Central memory CD8-positive, alpha-beta T cell (primary cell): ENCODE measurements around the gene POLR3F.

ENCODE experiments used
- ATAC-seq: fragments of 150-1000 bp; cut with Tn5 transposase; replicated peaks from 2 replicates; pipeline ENCODE4 v1.10.0; 2022; ENCODE audit warnings: mild to moderate bottlenecking, moderate FRiP score, moderate number of reproducible peaks; ENCODE audit not compliant: poor library complexity, severe bottlenecking; ENCODE audit errors: extremely low read depth
- DNase-seq, 2 donors: peaks; one replicate each; pipeline ENCODE4 v3.0.0; 2021; ENCODE audit warnings: low spot score in 2 of 2
- H3K27ac Mint-ChIP-seq: one replicate; pipeline ENCODE4 v1.8.0; 2022; ENCODE audit warnings: low read depth, mild to moderate bottlenecking, moderate library complexity, mixed read lengths
- H3K27me3 Mint-ChIP-seq: one replicate; pipeline ENCODE4 v1.8.0; 2022; ENCODE audit warnings: mixed read lengths
- H3K36me3 Mint-ChIP-seq: one replicate; pipeline ENCODE4 v1.8.0; 2022; ENCODE audit warnings: mild to moderate bottlenecking, moderate library complexity, mixed read lengths; ENCODE audit not compliant: insufficient read depth
- H3K4me1 Mint-ChIP-seq: one replicate; pipeline ENCODE4 v1.8.0; 2022; ENCODE audit warnings: mixed read lengths
- H3K4me3 Mint-ChIP-seq: one replicate; pipeline ENCODE4 v1.8.0; 2022; ENCODE audit warnings: mild to moderate bottlenecking, moderate library complexity, mixed read lengths
- H3K9me3 Mint-ChIP-seq: one replicate; pipeline ENCODE4 v1.8.0; 2022; ENCODE audit warnings: mixed read lengths

POLR3F gene, protein sequence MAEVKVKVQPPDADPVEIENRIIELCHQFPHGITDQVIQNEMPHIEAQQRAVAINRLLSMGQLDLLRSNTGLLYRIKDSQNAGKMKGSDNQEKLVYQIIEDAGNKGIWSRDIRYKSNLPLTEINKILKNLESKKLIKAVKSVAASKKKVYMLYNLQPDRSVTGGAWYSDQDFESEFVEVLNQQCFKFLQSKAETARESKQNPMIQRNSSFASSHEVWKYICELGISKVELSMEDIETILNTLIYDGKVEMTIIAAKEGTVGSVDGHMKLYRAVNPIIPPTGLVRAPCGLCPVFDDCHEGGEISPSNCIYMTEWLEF

DNA sequence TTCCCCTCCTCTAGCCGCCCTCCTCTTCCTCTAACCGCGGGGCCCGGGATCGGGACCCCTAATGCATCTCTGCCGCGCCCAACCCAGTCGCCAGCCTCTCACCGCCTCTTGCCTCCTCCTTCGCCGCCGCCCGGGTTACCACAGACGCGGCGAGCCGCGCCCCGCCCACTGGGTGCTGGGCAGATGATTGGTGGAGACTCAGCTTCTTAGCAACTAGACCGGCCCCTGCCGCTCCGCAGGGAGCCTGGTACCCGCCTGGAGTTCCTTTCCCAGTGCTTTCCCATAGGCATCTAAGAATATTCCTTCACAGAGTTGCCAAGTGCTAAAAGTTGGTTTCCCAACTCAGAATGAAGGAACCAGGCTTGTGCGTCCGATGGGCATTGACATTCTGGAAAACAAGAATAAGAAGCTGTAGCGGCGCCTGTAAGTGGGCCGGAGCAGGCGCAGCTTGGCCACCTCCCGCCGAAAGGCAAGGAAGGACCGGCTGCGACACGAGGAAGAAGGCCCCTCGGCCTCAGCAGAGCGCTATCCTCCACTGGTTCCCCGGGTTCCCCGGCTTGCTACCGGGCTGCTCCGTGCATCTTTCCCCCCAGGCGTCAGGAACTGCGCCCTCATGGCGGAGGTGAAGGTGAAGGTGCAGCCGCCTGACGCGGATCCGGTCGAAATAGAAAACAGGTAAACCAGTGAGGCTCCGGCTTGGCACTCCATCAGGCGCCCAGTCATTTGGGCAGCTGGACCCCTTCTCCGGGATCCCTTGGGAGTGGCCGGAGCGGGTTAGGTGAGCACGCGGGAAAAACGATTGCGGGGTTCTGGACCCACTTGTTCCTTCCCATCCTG, at the start of gene POLR3F, which contains the start of gene DZANK1:
POLR3F (plus strand) TSS at position 497 of the 837 bp plus-strand sequence; CDS start at position 614, 117 bp downstream.
DZANK1 (minus strand) TSS at position 137 of the 837 bp plus-strand sequence. CDS start 1,672 bp downstream, outside the sequence.
- peak; percentile 95 for ATAC-seq
- peak within 1 kb of the TSS; percentile 98 for H3K4me3 Mint-ChIP-seq
- H3K27ac Mint-ChIP-seq: peak within 1 kb of the TSS; percentile 96
- no peaks in the 10 kb centered on the region for H3K9me3 Mint-ChIP-seq
- peak; percentile 84 to 88 for DNase-seq
- peaks cover 28% of the 10 kb centered on the region for H3K4me1 Mint-ChIP-seq
- peaks cover 16% of the 10 kb centered on the region for H3K36me3 Mint-ChIP-seq
- H3K27me3 Mint-ChIP-seq: no peaks in the 10 kb centered on the region

DNA sequence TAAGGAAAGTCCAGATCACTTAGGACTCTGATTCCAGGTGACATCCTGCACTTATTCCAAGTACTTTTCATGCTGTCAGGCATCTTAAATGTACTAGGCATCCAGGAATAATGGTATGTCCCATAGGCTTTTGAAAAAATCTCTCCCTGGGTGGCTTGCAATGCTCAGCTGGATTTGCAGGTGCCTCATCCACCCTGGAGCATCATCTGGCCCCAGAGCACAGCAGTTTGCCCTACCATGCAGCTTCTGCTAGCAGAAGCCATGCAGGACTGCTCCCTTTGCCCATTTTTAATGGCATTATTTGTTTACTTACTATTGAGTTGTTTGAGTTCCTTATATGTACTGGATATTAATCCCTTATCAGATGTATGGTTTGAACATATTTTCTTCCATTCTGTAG, 45.6 kb upstream of the POLR3F start:
- no peak overlapping the region for H3K27ac Mint-ChIP-seq
- H3K9me3 Mint-ChIP-seq: no peaks in the 10 kb centered on the region
- no peaks in the 10 kb centered on the region for H3K27me3 Mint-ChIP-seq
- no peaks in the 10 kb centered on the region for H3K36me3 Mint-ChIP-seq
- no peaks in the 10 kb centered on the region for H3K4me1 Mint-ChIP-seq
- ATAC-seq (no peak), DNase-seq (no peak)
- no peak overlapping the region for H3K4me3 Mint-ChIP-seq

DNA sequence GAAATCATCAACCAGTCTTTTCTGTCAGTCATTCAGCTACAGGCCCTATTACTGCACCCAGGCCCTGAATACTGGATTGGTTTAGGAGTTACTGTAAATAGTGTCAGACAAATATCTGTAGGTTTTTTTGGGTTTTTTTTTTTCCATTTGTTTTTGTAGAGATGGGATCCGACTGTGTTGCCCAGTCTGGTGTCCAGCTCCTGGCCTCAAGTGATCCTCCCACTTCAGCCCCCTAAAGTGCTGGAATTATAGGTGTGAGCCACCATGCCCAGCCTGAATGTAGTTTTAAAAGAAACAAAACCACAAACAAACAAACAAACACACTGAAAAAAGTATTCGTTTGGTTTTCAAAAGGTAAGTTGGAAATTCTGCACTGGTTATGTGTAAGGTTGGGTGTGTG, 40.0 kb upstream of the POLR3F start:
- Mint-ChIP-seq H3K27me3 (no peaks in the 10 kb centered on the region), H3K4me1 (no peaks in the 10 kb centered on the region), H3K27ac (no peak overlapping the region), H3K36me3 (no peaks in the 10 kb centered on the region), H3K4me3 (no peak overlapping the region), H3K9me3 (no peaks in the 10 kb centered on the region)
- DNase-seq (no peak), ATAC-seq (no peak)

DNA sequence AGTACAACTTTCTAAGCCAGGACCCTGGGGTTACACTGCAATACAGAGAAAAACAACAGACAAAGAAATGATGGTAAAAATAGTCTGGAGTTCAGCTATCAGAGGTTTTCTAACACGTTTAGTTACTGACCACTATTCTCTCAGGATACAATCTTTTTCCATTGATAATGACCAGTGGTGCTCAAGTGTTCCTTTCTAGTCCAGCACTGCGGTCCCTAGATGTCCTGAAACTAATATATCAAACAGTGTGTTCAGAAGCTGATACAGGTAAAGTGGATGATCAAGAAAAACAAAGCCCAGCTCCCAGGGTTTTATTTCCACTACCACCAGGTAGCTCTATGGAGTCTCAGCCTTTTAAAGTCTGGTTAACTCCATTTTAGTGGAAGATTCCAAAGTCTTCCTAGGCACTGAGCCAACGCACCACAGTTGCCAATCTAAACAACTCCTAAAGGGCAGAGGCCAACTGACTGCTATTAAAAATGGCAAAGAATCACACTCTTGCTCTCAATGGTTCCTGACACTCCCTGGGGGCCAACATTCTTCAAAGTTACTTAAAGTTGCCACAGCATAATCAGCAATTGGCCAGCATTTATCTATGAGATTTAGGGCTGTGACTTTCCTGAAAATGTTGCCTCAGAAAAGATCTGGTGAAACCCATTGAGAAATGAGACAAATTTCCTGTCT, 38.6 kb upstream of the POLR3F start:
- Mint-ChIP-seq H3K36me3 (no peaks in the 10 kb centered on the region), H3K27ac (no peak overlapping the region), H3K4me1 (no peaks in the 10 kb centered on the region), H3K4me3 (no peak overlapping the region), H3K27me3 (no peaks in the 10 kb centered on the region), H3K9me3 (no peaks in the 10 kb centered on the region)
- ATAC-seq (no peak), DNase-seq (no peak)

DNA sequence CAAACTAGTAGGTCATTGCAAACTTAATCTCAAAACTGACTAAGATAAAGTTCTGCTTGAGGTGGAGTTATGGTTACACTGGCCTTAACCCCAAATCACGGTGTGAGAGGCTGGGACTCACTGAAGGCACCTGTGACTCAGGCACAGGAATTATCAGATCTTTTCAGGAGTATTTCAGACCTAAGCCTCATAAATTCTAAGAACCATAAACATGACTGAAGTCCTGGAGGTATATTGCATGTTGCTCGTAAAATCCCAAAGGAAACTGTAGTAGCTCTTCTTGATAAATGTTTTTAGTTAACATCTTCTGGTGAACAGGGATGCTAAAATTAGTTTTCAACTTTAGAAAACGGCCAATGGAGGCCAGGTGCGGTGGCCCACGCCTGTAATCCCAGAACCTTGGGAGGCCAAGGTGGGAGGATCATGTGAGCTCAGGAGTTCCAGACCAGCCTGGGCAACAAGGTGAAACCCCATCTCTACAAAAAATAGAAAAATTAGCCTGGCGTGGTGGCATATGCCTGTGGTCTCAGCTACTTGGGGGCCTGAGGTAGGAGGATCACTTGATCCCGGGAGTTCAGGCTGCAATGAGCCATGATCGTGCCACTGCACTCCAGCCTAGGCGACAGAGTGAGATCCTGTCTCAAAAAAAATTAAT, 36.9 kb upstream of the POLR3F start:
- H3K4me1 Mint-ChIP-seq: no peaks in the 10 kb centered on the region
- no peak for ATAC-seq
- no peak overlapping the region for H3K27ac Mint-ChIP-seq
- DNase-seq: no peak
- no peaks in the 10 kb centered on the region for H3K27me3 Mint-ChIP-seq
- no peaks in the 10 kb centered on the region for H3K36me3 Mint-ChIP-seq
- H3K9me3 Mint-ChIP-seq: no peaks in the 10 kb centered on the region
- H3K4me3 Mint-ChIP-seq: no peak overlapping the region

DNA sequence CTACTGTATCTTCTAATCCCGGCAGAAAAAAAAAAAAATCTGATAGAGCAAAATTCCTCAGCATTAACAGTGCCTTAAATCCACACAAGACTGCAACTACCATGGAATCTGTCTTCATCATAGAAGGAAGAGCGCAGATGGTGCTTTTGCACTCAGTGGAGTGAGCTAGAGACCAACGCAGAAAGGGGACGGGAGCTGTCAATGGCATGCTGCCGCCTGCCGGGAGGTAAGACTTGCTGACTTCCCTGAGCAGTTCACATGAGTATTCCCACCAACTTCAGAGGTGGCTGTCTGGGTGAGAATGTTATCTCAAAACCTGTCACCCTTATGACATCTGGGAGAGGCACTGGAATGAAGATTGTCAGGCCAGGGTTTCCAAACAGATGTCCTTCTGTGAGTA, 36.0 kb upstream of the POLR3F start:
- ATAC-seq (no peak), DNase-seq (no peak)
- Mint-ChIP-seq H3K27me3 (no peaks in the 10 kb centered on the region), H3K4me1 (no peaks in the 10 kb centered on the region), H3K9me3 (no peaks in the 10 kb centered on the region), H3K36me3 (no peaks in the 10 kb centered on the region), H3K27ac (no peak overlapping the region), H3K4me3 (no peak overlapping the region)

DNA sequence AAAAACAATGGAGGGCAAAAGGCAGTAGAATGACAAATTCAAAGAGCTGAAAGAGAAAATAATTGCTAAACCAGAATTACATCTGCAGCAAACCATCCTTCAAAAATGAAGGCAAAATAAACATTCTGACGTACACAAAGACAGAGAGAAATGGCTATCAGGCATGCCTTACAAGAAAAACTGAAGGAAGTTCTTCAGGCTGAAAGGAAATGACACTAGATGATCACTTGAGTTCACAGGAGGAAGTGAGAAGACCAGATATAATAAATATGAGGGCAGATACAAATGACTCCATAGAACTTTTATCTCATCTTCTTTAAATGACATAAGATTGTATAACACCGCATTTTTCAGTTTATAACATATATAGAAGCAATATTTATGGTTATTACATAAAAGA, 30.3 kb upstream of the POLR3F start:
- ATAC-seq: no peak
- Mint-ChIP-seq H3K4me3 (no peak overlapping the region), H3K27me3 (no peaks in the 10 kb centered on the region)

DNA sequence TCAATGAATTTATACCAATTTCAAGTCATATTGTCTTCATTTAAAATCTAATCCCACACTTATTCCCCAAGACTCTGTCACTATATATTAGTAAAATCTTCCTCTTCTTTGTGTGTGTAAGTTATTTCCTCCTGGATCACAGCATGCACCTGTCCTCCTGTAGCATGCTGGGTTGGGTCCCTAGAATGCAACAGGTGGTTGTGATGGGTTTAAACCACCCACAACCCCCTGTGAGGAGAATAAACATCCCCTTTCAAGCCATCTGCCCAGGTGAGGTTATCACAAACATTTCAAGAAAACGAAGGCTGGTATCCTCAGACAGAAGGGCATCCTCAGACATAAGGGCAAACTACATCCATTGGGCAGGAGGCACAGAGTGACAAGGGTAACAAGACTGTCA, 26.8 kb upstream of the POLR3F start:
- H3K9me3 Mint-ChIP-seq: no peaks in the 10 kb centered on the region
- H3K4me1 Mint-ChIP-seq: no peaks in the 10 kb centered on the region
- H3K4me3 Mint-ChIP-seq: no peak overlapping the region
- ATAC-seq: no peak
- H3K27me3 Mint-ChIP-seq: no peaks in the 10 kb centered on the region
- no peak for DNase-seq
- no peaks in the 10 kb centered on the region for H3K36me3 Mint-ChIP-seq
- no peak overlapping the region for H3K27ac Mint-ChIP-seq

More for the DNA sequence above, 30.3 kb upstream of the POLR3F start:
- H3K4me1 Mint-ChIP-seq: no peaks in the 10 kb centered on the region
- H3K36me3 Mint-ChIP-seq: no peaks in the 10 kb centered on the region
- no peak for DNase-seq
- no peaks in the 10 kb centered on the region for H3K9me3 Mint-ChIP-seq
- peak overlapping the region; percentile 86 for H3K27ac Mint-ChIP-seq

DNA sequence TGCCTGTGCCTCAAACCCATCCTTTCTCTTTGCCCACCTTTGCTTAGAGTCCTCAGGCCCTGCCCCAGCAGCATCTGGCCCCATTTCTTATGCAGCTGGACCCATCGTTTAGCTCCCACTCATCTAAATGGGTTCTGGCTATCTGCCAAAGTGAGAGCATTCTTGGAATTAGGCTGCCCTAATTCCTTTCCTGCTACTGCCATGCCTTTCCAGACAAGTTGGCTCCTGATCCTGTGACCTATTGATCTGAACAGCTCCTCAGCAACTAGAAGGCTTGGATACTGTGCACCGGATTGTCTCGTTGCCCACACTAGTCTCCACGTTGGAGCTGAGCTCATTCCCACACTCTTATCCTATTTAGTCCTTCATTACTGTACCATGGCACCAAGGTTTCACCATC, 23.3 kb upstream of the POLR3F start:
- Mint-ChIP-seq H3K9me3 (no peaks in the 10 kb centered on the region), H3K4me1 (no peaks in the 10 kb centered on the region), H3K27ac (no peak overlapping the region), H3K27me3 (no peaks in the 10 kb centered on the region), H3K36me3 (peaks cover 1% of the 10 kb centered on the region), H3K4me3 (no peak overlapping the region)
- DNase-seq (no peak), ATAC-seq (no peak)

DNA sequence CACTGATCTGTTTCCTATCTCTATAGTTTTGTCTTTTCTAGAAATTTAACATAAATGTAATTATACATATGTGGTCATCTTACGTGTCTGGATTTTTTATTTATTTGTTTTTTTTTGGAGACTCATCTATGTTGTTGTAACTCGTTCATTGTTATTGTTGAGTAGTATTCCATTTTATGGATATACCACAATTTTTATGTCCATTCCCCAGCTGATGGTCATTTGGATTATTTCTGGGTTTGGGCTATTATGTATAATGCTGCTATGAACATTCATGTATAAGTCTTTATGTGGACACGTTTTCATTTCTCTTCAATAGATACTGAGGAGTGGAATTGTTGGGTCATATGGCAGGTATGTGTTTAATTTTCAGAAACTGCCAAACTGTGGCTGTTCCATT, 10.6 kb upstream of the POLR3F start:
- no peak for DNase-seq
- Mint-ChIP-seq H3K9me3 (peaks cover 5% of the 10 kb centered on the region), H3K36me3 (peaks cover 1% of the 10 kb centered on the region), H3K4me3 (no peak overlapping the region), H3K27me3 (no peaks in the 10 kb centered on the region), H3K4me1 (no peaks in the 10 kb centered on the region), H3K27ac (no peak overlapping the region)
- no peak for ATAC-seq

DNA sequence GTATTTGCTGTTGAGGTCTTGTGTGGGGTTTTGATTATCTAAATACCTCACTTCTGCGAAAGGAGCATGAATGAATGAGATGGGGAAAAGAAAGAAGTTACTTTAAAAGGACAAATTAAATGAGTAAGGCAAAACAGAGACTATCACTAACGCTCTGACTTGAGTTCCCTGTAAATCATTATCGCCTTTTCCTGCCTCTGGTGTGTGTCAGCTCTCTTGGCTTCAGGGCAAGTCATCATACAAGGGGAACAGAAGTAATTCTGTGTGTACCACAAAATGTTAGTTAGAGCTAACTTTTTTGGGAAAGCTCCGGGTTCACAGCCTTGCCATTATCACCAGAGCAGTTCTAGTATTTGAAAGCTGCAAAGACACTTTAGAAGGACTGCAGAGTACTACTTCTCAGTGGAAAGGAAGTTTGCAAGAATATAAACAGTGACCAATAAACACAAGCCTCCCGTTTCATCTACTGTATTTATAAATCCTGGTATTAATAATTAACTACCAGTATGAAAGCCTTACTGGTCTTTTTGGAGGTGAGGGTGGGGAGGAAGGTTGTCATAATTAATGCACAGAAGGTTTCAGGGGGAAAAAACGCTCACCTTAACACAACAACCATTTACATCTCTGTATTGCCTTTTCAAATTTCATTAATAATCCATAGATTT, 1.5 kb upstream of the POLR3F start:
- Mint-ChIP-seq H3K27me3 (no peaks in the 10 kb centered on the region), H3K4me1 (peaks cover 28% of the 10 kb centered on the region), H3K27ac (no peak overlapping the region), H3K4me3 (peak overlapping the region; percentile 98), H3K36me3 (peaks cover 12% of the 10 kb centered on the region), H3K9me3 (no peaks in the 10 kb centered on the region)
- DNase-seq (no peak), ATAC-seq (no peak)

DNA sequence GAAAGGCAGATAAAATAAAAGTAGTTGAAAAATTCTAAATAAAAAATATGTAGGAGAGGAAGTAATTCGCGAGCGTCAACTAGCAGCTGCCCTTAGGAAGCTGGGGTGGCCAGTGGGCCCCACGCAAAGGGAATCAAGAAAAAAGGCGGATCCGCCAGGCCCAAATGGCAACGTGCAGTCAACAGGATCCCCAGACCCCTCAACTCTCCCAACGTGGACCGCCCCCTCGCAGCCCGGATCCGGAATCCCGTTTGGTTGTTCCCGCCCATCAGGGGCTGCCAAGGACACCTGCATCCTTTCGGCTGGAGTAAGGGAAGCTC, 656 bp upstream of the POLR3F start:
- Mint-ChIP-seq H3K4me1 (peaks cover 28% of the 10 kb centered on the region), H3K27me3 (no peaks in the 10 kb centered on the region), H3K36me3 (peaks cover 15% of the 10 kb centered on the region), H3K4me3 (peak overlapping the region; percentile 98), H3K9me3 (no peaks in the 10 kb centered on the region), H3K27ac (peak overlapping the region; percentile 96)
- ATAC-seq (peak; percentile 8), DNase-seq (no peak)
